SH-SY5Y (cell line): ENCODE measurements around the gene CREB3.

Experiments used
- GATA2 ChIP-seq: IDR thresholded peaks from 2 replicates; pipeline ENCODE4 v1.6.1; 2011; ENCODE audit warnings: mild to moderate bottlenecking, low read depth, low read length
- GATA3 ChIP-seq: IDR thresholded peaks from 2 replicates; pipeline ENCODE4 v1.6.1; 2011; ENCODE audit warnings: low read depth, mild to moderate bottlenecking, low read length, moderate library complexity

GRCh38 chr9:35700031-35700430 is 32.4 kb upstream of the CREB3 start:
- TF ChIP-seq GATA2 (no peak), GATA3 (no peak)
